Panc1 (cell line): ENCODE results near the gene ZNF232.
"Not testable (repeated sequence)": the region's sequence is repeated elsewhere in the genome, so short reads cannot be mapped to it uniquely, and the experiment has no call there.

Experiments
- CTCF ChIP-seq: fragments of 450-650 bp; IDR thresholded peaks from 2 replicates; pipeline ENCODE4 v1.5.1; 2017; ENCODE audit warnings: mild to moderate bottlenecking
- POLR2AphosphoS5 ChIP-seq: IDR thresholded peaks from 2 replicates; pipeline ENCODE4 v1.6.1; 2012; ENCODE audit warnings: mild to moderate bottlenecking, low read depth, low read length, moderate library complexity
- SIN3A ChIP-seq: IDR thresholded peaks from 2 replicates; pipeline ENCODE4 v1.6.1; 2012; ENCODE audit warnings: low read depth, mild to moderate bottlenecking, low read length, moderate library complexity, borderline replicate concordance; ENCODE audit not compliant: insufficient read depth

GRCh38 chr17:5120436-5121185 is 8.9 kb upstream of the ZNF232 start:
- not testable (repeated sequence) for TF ChIP-seq SIN3A, CTCF, POLR2AphosphoS5
